PC-3 (cell line): ENCODE results near the gene GABRA1. TPM values are rescaled to one million over a fixed set of nuclear protein-coding genes. Genes with fewer than 3 reads are reported as not detected.
A peak's percentile ranks its signal among the peaks of the same experiment; 100 is the strongest.

ENCODE experiments used
- ATAC-seq: fragments of 200-7000 bp; cut with Tn5 transposase; 2 replicates; pipeline ENCODE4 v1.9.1; 2020; ENCODE audit warnings: mild to moderate bottlenecking, moderate library complexity
- BruUV-seq: library from RNA; stranded (reverse); fragments of 400-500 nt; replicated peaks from 2 replicates; lab custom pipeline; 2021; lab: Mats Ljungman, UMichigan
- CTCF ChIA-PET: fragments of 300-600 bp; sonication (Branson Sonifier 250); formaldehyde crosslinking; loops from one replicate; lab custom pipeline; 2022; ENCODE audit warnings: antibody characterized with exemption; lab: Charles Lee
- POLR2A ChIA-PET: fragments of 300-600 bp; sonication (Branson Sonifier 250); formaldehyde crosslinking; loops from one replicate; lab custom pipeline; 2022; ENCODE audit warnings: antibody characterized with exemption; ENCODE audit not compliant: unreplicated experiment; lab: Charles Lee
- DNase-seq: peaks from one replicate; pipeline ENCODE4 v3.0.0-alpha.2; 2015
- H2AFZ ChIP-seq: fragments of 300-600 bp; sonication (generic); 2 replicates; pipeline ENCODE4 v1.6.0; 2016; ENCODE audit warnings: antibody characterized with exemption, low read length
- H3F3A ChIP-seq: fragments of 300-600 bp; sonication (generic); one replicate; pipeline ENCODE4 v1.6.0; 2017; ENCODE audit warnings: antibody characterized with exemption, low read length, control low read depth, mild to moderate bottlenecking; ENCODE audit not compliant: unreplicated experiment
- H3K27ac ChIP-seq: fragments of 300-600 bp; sonication (generic); 2 replicates; pipeline ENCODE4 v1.5.1; 2016; ENCODE audit warnings: mild to moderate bottlenecking, low read length
- H3K27me3 ChIP-seq: fragments of 300-600 bp; sonication (generic); 2 replicates; pipeline ENCODE4 v1.6.1; 2016; ENCODE audit warnings: low read length, mixed read lengths
- H3K36me3 ChIP-seq: fragments of 300-600 bp; sonication (generic); 2 replicates; pipeline ENCODE4 v1.6.1; 2016; ENCODE audit warnings: low read depth, mixed run types, low read length, mixed read lengths
- H3K4me1 ChIP-seq: fragments of 300-600 bp; sonication (generic); 2 replicates; pipeline ENCODE4 v1.5.1; 2016; ENCODE audit warnings: low read length; ENCODE audit not compliant: insufficient read depth
- H3K4me2 ChIP-seq: fragments of 300-600 bp; sonication (generic); 2 replicates; pipeline ENCODE4 v1.6.0; 2016; ENCODE audit warnings: low read length
- H3K4me3 ChIP-seq: fragments of 300-600 bp; sonication (generic); 2 replicates; pipeline ENCODE4 v1.5.1; 2016; ENCODE audit warnings: mild to moderate bottlenecking, low read length, mixed read lengths
- H3K79me2 ChIP-seq: fragments of 300-600 bp; sonication (generic); 2 replicates; pipeline ENCODE4 v1.6.1; 2017; ENCODE audit warnings: low read length, mixed read lengths
- H3K9ac ChIP-seq: fragments of 300-600 bp; sonication (generic); 2 replicates; pipeline ENCODE4 v1.6.0; 2016; ENCODE audit warnings: mild to moderate bottlenecking, low read length
- H3K9me2 ChIP-seq: fragments of 300-600 bp; sonication (generic); replicated peaks from 2 replicates; pipeline ENCODE4 v1.6.1; 2016; ENCODE audit warnings: mixed run types, low read length, mixed read lengths
- H3K9me3 ChIP-seq: fragments of 300-600 bp; sonication (generic); 2 replicates; pipeline ENCODE4 v1.6.1; 2016; ENCODE audit warnings: low read length, mixed read lengths
- H4K20me1 ChIP-seq: fragments of 300-600 bp; sonication (generic); 2 replicates; pipeline ENCODE4 v1.6.1; 2016; ENCODE audit warnings: low read length, mixed read lengths
- EZH2 ChIP-seq: fragments of 300-600 bp; sonication (generic); IDR thresholded peaks from one replicate; pipeline ENCODE4 v1.6.1; 2017; ENCODE audit warnings: antibody characterized with exemption, mild to moderate bottlenecking, low read length; ENCODE audit not compliant: unreplicated experiment
- EZH2phosphoT487 ChIP-seq: fragments of 300-600 bp; sonication (generic); IDR thresholded peaks from 2 replicates; pipeline ENCODE4 v1.6.1; 2018; ENCODE audit warnings: mild to moderate bottlenecking, antibody characterized with exemption, low read length, borderline replicate concordance
- intact Hi-C: fragments of 100-400 bp; cut with micrococcal nuclease; formaldehyde crosslinking; loops from 2 replicates; pipeline ENCODE4 v1.9.0; 2023
- total RNA-seq: library from RNA; depleted of rRNA; stranded (reverse); fragments of >200 nt; gene quantifications from 2 replicates; pipeline ENCODE4 v1.2.3, GENCODE V29; 2014
- TF ChIP-seq, protein P1 (sequence below): fragments of 300-600 bp; sonication (generic); conservative IDR thresholded peaks from 2 replicates; pipeline ENCODE4 v1.5.1; 2017; ENCODE audit warnings: antibody characterized with exemption, low read depth, mild to moderate bottlenecking, low read length

Gene GABRA1
- total RNA-seq, 1 experiment from 2014 or later, result not detected

DNA sequence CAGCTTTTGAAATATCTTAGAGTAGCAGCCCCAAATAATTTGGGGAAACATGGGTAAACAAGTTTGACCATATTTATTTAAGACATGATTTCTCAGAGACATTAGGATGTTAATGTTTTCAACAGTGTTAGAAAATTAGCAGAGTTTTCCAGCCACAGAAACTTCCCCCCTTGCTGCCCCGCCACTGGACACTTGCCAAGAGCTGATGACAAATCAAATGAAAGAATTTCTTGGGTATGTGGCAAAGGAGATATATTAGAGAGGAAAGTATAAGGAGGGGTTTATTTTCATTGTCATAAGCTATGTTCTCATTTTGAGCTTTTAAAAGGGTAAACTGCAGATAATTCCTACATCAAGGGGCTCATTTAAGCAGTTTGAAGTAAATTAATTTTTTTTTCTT, 15.9 kb downstream of the GABRA1 start:
- no peak overlapping the region for H3K4me3 ChIP-seq
- no peak overlapping the region for H3K4me2 ChIP-seq
- DNase-seq (no peak), ATAC-seq (no peak)
- H3K9ac ChIP-seq, result no peak overlapping the region
- H3K79me2 ChIP-seq, result no peaks in the 10 kb centered on the region
- ChIA-PET POLR2A (no interaction called here), CTCF (no interaction called here)
- no TSS peak for BruUV-seq
- no peaks in the 10 kb centered on the region for H4K20me1 ChIP-seq
- no peaks in the 10 kb centered on the region for H3K27me3 ChIP-seq
- no peak overlapping the region for H3K27ac ChIP-seq
- peaks cover 3% of the 10 kb centered on the region; the same call in 1 of the 2 replicates for H3K9me3 ChIP-seq
- TF ChIP-seq EZH2phosphoT487, result no peak
- TF ChIP-seq, protein P1, sequence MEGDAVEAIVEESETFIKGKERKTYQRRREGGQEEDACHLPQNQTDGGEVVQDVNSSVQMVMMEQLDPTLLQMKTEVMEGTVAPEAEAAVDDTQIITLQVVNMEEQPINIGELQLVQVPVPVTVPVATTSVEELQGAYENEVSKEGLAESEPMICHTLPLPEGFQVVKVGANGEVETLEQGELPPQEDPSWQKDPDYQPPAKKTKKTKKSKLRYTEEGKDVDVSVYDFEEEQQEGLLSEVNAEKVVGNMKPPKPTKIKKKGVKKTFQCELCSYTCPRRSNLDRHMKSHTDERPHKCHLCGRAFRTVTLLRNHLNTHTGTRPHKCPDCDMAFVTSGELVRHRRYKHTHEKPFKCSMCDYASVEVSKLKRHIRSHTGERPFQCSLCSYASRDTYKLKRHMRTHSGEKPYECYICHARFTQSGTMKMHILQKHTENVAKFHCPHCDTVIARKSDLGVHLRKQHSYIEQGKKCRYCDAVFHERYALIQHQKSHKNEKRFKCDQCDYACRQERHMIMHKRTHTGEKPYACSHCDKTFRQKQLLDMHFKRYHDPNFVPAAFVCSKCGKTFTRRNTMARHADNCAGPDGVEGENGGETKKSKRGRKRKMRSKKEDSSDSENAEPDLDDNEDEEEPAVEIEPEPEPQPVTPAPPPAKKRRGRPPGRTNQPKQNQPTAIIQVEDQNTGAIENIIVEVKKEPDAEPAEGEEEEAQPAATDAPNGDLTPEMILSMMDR, result no peak
- no peak for TF ChIP-seq EZH2
- no peaks in the 10 kb centered on the region for H3K36me3 ChIP-seq
- no peaks in the 10 kb centered on the region for H3K9me2 ChIP-seq
- H3F3A ChIP-seq, result no peaks in the 10 kb centered on the region
- H3K4me1 ChIP-seq, result no peaks in the 10 kb centered on the region
- H2AFZ ChIP-seq, result no peak overlapping the region
- intact Hi-C loops, result no loop called here

DNA sequence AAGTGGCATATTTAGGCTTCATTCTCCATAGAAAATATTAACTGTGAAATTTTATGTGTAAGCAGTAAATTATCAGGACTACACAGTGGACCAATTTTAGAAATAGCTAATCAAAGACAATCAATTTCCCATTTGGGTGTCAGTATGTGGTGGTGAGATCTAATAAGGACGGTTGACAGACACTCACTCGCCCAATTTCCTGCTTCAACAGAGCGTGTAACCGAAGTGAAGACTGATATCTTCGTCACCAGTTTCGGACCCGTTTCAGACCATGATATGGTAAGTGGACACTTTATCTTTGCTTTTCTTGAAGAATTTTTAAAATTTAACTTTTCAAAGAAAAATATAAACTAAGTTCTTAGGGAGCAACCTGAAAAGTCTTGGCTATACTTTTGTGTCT, 17.6 kb downstream of the GABRA1 start:
- no peaks in the 10 kb centered on the region for H3K27me3 ChIP-seq
- peaks cover 3% of the 10 kb centered on the region; the same call in 1 of the 2 replicates for H3K9me3 ChIP-seq
- no peak for DNase-seq
- no peaks in the 10 kb centered on the region for H3K36me3 ChIP-seq
- no peak overlapping the region for H3K4me2 ChIP-seq
- no peak for TF ChIP-seq EZH2phosphoT487
- TF ChIP-seq EZH2, result no peak
- TF ChIP-seq, protein P1, result no peak
- no peaks in the 10 kb centered on the region for H3K4me1 ChIP-seq
- H3K27ac ChIP-seq, result no peak overlapping the region
- no peak overlapping the region for H3K4me3 ChIP-seq
- no peak overlapping the region for H3K9ac ChIP-seq
- no peak for ATAC-seq
- no peaks in the 10 kb centered on the region for H3K79me2 ChIP-seq
- H3K9me2 ChIP-seq, result no peaks in the 10 kb centered on the region
- intact Hi-C loops, result no loop called here
- H3F3A ChIP-seq, result no peaks in the 10 kb centered on the region
- BruUV-seq, result no TSS peak
- no peak overlapping the region for H2AFZ ChIP-seq
- ChIA-PET CTCF (no interaction called here), POLR2A (no interaction called here)
- no peaks in the 10 kb centered on the region for H4K20me1 ChIP-seq

DNA sequence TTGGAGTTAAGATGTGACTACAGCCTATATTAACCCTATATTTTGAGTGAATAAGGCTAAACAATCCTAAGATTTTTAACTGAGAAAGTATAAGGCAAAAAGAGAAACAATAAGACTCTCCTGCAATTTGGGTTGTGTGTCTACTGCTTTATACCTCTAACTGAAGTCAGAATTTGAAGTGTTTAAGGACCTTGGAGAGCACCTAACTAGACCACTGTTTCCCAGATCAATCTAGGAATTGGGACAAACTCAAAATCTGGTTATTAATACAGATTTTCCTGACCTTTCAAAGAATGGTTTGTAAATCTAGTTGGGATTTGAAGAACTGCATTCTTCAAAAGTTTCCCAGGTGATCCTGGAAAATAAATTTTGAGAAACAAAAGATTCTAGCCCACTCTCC, 42.1 kb downstream of the GABRA1 start:
- H3K9ac ChIP-seq, result no peak overlapping the region
- CTCF ChIA-PET, result no interaction called here
- POLR2A ChIA-PET, result no interaction called here
- ATAC-seq (no peak), DNase-seq (peak; percentile 7)
- 0 out of 2 replicates have a peak, but pooled peaks cover 7% of the 10 kb centered on the region for H3K9me3 ChIP-seq
- no peaks in the 10 kb centered on the region for H3K27me3 ChIP-seq
- H3K4me2 ChIP-seq, result no peak overlapping the region
- no peaks in the 10 kb centered on the region for H3K4me1 ChIP-seq
- no peaks in the 10 kb centered on the region for H3F3A ChIP-seq
- no TSS peak for BruUV-seq
- H3K4me3 ChIP-seq, result no peak overlapping the region
- intact Hi-C loops, result no loop called here
- no peaks in the 10 kb centered on the region for H3K36me3 ChIP-seq
- no peaks in the 10 kb centered on the region for H3K79me2 ChIP-seq
- no peak for TF ChIP-seq EZH2
- TF ChIP-seq, protein P1, result no peak
- no peak for TF ChIP-seq EZH2phosphoT487
- no peaks in the 10 kb centered on the region for H4K20me1 ChIP-seq
- no peaks in the 10 kb centered on the region for H3K9me2 ChIP-seq
- H3K27ac ChIP-seq, result no peak overlapping the region
- H2AFZ ChIP-seq, result no peak overlapping the region
